ENCODE measurements around the gene CKAP2L.

Gene CKAP2L

GRCh38 chr2:112791693-112792230 is 27.4 kb upstream of the CKAP2L start:
- no peak for DNase-seq

- no peak for DNase-seq
Observed at GRCh38 chr2:112791019-112791418, 26.6 kb upstream of the CKAP2L start.

GRCh38 chr2:112790305-112790704 is 25.9 kb upstream of the CKAP2L start:
- no peak for DNase-seq

- DNase-seq: no peak
Observed at GRCh38 chr2:112789186-112789585, 24.8 kb upstream of the CKAP2L start.

GRCh38 chr2:112788653-112789052 is 24.2 kb upstream of the CKAP2L start:
- DNase-seq: no peak

- DNase-seq: no peak
Observed at GRCh38 chr2:112787729-112788393, 23.5 kb upstream of the CKAP2L start.

- DNase-seq: no peak
Observed at GRCh38 chr2:112787294-112787693, 22.9 kb upstream of the CKAP2L start.

GRCh38 chr2:112784199-112785189 is 20.1 kb upstream of the CKAP2L start, which contains the start of gene IL1A:
Gene IL1A (minus strand): TSS chr2:112784493. CDS start chr2:112783770, 723 bp downstream.
- no peak for DNase-seq

- no peak for DNase-seq
Observed at GRCh38 chr2:112783187-112783714, 18.8 kb upstream of the CKAP2L start.

GRCh38 chr2:112782234-112782799 is 17.9 kb upstream of the CKAP2L start:
- no peak for DNase-seq

GRCh38 chr2:112779598-112779997 is 15.2 kb upstream of the CKAP2L start:
- no peak for DNase-seq

- DNase-seq: no peak
Observed at GRCh38 chr2:112777036-112777435, 12.6 kb upstream of the CKAP2L start.

GRCh38 chr2:112776113-112776512 is 11.7 kb upstream of the CKAP2L start:
- DNase-seq: no peak

- no peak for DNase-seq
Observed at GRCh38 chr2:112774536-112775285, 10.3 kb upstream of the CKAP2L start.

GRCh38 chr2:112773556-112773955 is 9.1 kb upstream of the CKAP2L start:
- no peak for DNase-seq

GRCh38 chr2:112772911-112773475 is 8.6 kb upstream of the CKAP2L start:
- no peak for DNase-seq

GRCh38 chr2:112772322-112772721 is 7.9 kb upstream of the CKAP2L start:
- DNase-seq: no peak

- no peak for DNase-seq
Observed at GRCh38 chr2:112768432-112768831, 4.0 kb upstream of the CKAP2L start.

- no peak for DNase-seq
Observed at GRCh38 chr2:112767693-112768330, 3.4 kb upstream of the CKAP2L start.

- DNase-seq: no peak
Observed at GRCh38 chr2:112765251-112765650, 842 bp upstream of the CKAP2L start.

GRCh38 chr2:112762276-112762675 is 2.1 kb downstream of the CKAP2L start:
- no peak for DNase-seq

Data from stimulated activated CD4-positive, alpha-beta T cell treated with anti-CD3 and anti-CD28 coated beads, Interleukin-12 subunit alpha, Interleukin-12 subunit beta, amount 100 ng/mL, for 4 hours (primary cell).